ENCODE data around the gene MARK1. TPM values are rescaled to one million over a fixed set of nuclear protein-coding genes. Genes with fewer than 3 reads are reported as not detected.

MARK1 gene
- total RNA-seq, 2 experiments from 2014 or later = not detected

DNA sequence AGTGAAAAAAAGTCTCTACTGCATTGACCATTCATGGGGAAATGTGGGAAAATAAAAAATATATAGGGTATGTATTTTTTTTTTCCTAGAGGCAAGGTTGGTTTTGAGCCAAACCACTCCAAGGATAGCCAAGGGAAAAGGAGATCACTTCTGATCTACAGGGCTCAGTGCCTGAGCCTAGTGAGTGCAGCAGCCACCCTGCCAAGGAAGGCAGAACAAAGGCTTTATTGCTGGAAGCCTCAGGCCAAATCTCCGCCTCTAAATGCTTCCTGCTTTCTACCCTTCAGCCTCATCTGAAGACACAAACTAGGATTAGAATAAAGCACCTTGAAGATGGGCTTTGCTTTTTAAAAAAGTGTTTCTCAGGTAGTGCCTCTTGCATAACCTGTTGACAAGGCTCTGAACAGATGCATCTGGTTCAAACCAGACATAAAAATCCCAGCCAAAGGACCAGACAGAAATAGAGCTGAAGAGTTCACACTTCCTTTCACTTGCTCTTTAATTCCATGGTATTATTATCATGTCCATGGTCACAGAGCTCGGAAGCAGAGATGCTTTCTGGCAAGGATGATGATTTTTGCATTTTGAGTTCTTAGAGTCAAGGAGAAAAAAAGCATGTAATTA is 172.7 kb downstream of the MARK1 start:
- BruUV-seq (replicated peaks) = no TSS peak
- no peaks in the 10 kb centered on the region for H3K4me1 ChIP-seq (ENCODE audit: insufficient read depth, low read length, poor library complexity, severe bottlenecking)
- H3K9me3 ChIP-seq (ENCODE audit: low read length) = no peaks in the 10 kb centered on the region
- no peak overlapping the region for H2AFZ ChIP-seq (ENCODE audit: low read length)
- no peaks in the 10 kb centered on the region for H4K20me1 ChIP-seq (ENCODE audit: insufficient read depth, low read length)
- intact Hi-C loops (cut with micrococcal nuclease; ENCODE audit: unreplicated experiment) = no loop called here
- TF ChIP-seq, protein P1, sequence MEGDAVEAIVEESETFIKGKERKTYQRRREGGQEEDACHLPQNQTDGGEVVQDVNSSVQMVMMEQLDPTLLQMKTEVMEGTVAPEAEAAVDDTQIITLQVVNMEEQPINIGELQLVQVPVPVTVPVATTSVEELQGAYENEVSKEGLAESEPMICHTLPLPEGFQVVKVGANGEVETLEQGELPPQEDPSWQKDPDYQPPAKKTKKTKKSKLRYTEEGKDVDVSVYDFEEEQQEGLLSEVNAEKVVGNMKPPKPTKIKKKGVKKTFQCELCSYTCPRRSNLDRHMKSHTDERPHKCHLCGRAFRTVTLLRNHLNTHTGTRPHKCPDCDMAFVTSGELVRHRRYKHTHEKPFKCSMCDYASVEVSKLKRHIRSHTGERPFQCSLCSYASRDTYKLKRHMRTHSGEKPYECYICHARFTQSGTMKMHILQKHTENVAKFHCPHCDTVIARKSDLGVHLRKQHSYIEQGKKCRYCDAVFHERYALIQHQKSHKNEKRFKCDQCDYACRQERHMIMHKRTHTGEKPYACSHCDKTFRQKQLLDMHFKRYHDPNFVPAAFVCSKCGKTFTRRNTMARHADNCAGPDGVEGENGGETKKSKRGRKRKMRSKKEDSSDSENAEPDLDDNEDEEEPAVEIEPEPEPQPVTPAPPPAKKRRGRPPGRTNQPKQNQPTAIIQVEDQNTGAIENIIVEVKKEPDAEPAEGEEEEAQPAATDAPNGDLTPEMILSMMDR (conservative IDR thresholded peaks at IDR 0.05; ENCODE audit: low read length) = no peak
- TF ChIP-seq EZH2phosphoT487 (IDR thresholded peaks at IDR 0.05; ENCODE audit: borderline replicate concordance, low read depth, low read length) = no peak
- ChIA-PET POLR2A (no interaction called here), CTCF (ENCODE audit: unreplicated experiment) (no interaction called here)
- no peak overlapping the region for H3K4me3 ChIP-seq (ENCODE audit: low read depth, low read length, poor library complexity, severe bottlenecking)
- no peaks in the 10 kb centered on the region for H3K36me3 ChIP-seq (ENCODE audit: insufficient read depth, low read length)
- DNase-seq (ENCODE audit: low spot score) = no peak
- no peaks in the 10 kb centered on the region for H3K79me2 ChIP-seq (ENCODE audit: insufficient read depth, low read depth, low read length)
- H3K4me2 ChIP-seq (ENCODE audit: low read length) = no peak overlapping the region
- no peak overlapping the region for H3K27ac ChIP-seq (ENCODE audit: low read depth, low read length, poor library complexity, severe bottlenecking)
- H3K9me2 ChIP-seq (ENCODE audit: insufficient read depth, low read length) = no peaks in the 10 kb centered on the region

DNA sequence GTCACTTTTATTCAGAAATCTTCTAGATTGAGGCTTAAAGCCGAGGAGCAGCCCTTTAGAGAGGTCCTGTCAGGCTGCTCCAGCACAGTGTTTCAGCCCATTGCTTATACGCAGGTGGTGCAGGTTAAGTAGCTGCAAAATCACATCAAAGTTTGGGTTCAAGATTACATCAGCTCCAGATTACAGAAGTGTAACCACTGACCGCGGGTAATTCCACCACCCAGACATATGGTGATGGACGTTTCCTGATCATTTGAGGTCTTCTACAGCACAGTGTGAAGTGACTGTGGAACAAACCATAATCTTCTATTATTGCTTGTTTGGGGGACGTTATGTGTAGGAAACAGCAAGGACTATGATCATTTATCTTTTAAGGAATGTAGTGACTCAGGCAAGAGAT is 174.0 kb downstream of the MARK1 start:
- Histone ChIP-seq H3K4me3 (ENCODE audit: low read depth, low read length, poor library complexity, severe bottlenecking) (no peak overlapping the region), H2AFZ (ENCODE audit: low read length) (no peak overlapping the region), H3K79me2 (ENCODE audit: insufficient read depth, low read depth, low read length) (no peaks in the 10 kb centered on the region), H3K4me1 (ENCODE audit: insufficient read depth, low read length, poor library complexity, severe bottlenecking) (no peaks in the 10 kb centered on the region), H3K36me3 (ENCODE audit: insufficient read depth, low read length) (no peaks in the 10 kb centered on the region), H4K20me1 (ENCODE audit: insufficient read depth, low read length) (no peaks in the 10 kb centered on the region), H3K9me2 (ENCODE audit: insufficient read depth, low read length) (no peaks in the 10 kb centered on the region), H3K9me3 (ENCODE audit: low read length) (no peaks in the 10 kb centered on the region), H3K27ac (ENCODE audit: low read depth, low read length, poor library complexity, severe bottlenecking) (no peak overlapping the region), H3K4me2 (ENCODE audit: low read length) (no peak overlapping the region)
- no TSS peak for BruUV-seq (replicated peaks)
- TF ChIP-seq, protein P1 (conservative IDR thresholded peaks at IDR 0.05; ENCODE audit: low read length) = no peak
- TF ChIP-seq EZH2phosphoT487 (IDR thresholded peaks at IDR 0.05; ENCODE audit: borderline replicate concordance, low read depth, low read length) = no peak
- intact Hi-C loops (cut with micrococcal nuclease; ENCODE audit: unreplicated experiment) = no loop called here
- CTCF ChIA-PET (ENCODE audit: unreplicated experiment) = no interaction called here
- POLR2A ChIA-PET = interaction anchor here (1.4 kb wide), 1 partner anchor 19 kb away, joined by 3 read pairs; no protein-coding TSS in a partner anchor
- no peak for DNase-seq (ENCODE audit: low spot score)

DNA sequence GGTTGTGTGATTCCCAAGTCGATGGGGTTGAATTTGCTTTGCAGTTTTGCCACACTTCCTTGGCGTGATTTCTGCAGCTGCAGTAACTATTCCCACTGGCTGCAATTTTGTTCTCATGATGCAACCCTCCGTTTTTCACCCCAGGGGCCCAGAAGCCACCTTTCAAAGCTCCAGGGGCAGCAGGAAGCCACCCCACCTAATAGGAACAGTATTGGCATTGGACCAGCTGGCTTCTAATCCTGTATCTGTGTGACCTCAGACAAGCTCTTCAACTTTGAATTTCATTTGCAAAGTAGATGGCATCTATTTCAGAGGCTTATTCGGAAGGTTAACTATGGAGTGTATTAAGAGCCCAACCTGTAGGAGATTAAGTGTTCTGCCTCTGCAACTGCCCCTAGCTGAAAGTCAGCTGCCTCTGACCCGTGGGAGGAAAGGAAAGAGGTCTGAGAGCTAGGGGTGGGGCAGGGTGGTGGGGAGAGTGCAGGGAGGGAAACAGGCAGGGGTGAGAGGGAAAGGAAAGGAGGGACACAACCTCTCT is 174.9 kb downstream of the MARK1 start:
- TF ChIP-seq EZH2phosphoT487 (IDR thresholded peaks at IDR 0.05; ENCODE audit: borderline replicate concordance, low read depth, low read length) = no peak
- TF ChIP-seq, protein P1 (conservative IDR thresholded peaks at IDR 0.05; ENCODE audit: low read length) = no peak
- Histone ChIP-seq H4K20me1 (ENCODE audit: insufficient read depth, low read length) (no peaks in the 10 kb centered on the region), H3K27ac (ENCODE audit: low read depth, low read length, poor library complexity, severe bottlenecking) (no peak overlapping the region), H3K9me2 (ENCODE audit: insufficient read depth, low read length) (no peaks in the 10 kb centered on the region), H3K9me3 (ENCODE audit: low read length) (no peaks in the 10 kb centered on the region), H2AFZ (ENCODE audit: low read length) (no peak overlapping the region), H3K4me1 (ENCODE audit: insufficient read depth, low read length, poor library complexity, severe bottlenecking) (no peaks in the 10 kb centered on the region), H3K4me3 (ENCODE audit: low read depth, low read length, poor library complexity, severe bottlenecking) (no peak overlapping the region), H3K79me2 (ENCODE audit: insufficient read depth, low read depth, low read length) (no peaks in the 10 kb centered on the region), H3K36me3 (ENCODE audit: insufficient read depth, low read length) (no peaks in the 10 kb centered on the region), H3K4me2 (ENCODE audit: low read length) (no peak overlapping the region)
- intact Hi-C loops (cut with micrococcal nuclease; ENCODE audit: unreplicated experiment) = no loop called here
- CTCF ChIA-PET (ENCODE audit: unreplicated experiment) = no interaction called here
- POLR2A ChIA-PET = interaction anchor here (0.6 to 1.4 kb wide), 2 partner anchors 18 to 386 kb away, joined by 3 to 4 read pairs; no protein-coding TSS in a partner anchor
- DNase-seq (ENCODE audit: low spot score) = no peak
- no TSS peak for BruUV-seq (replicated peaks)
